ENCODE data around the gene LONP1.

Gene LONP1

GRCh38 chr19:5642204-5642603 lies 77.7 kb downstream of the LONP1 start:
- no peak overlapping the region for H3K27ac ChIP-seq (replicated peaks)
- DNase-seq (ENCODE audit: low read depth in 1 of 2, low spot score in 1 of 2) = no peak
- no peaks in the 10 kb centered on the region for H3K27me3 ChIP-seq (ENCODE audit: insufficient read depth, poor library complexity, severe bottlenecking)
- H3K4me3 ChIP-seq (replicated peaks; ENCODE audit: insufficient read depth, low read length) = no peak overlapping the region
- TF ChIP-seq REST (IDR thresholded peaks at IDR 0.05; ENCODE audit: insufficient replicate concordance, low read depth) = no peak
- TF ChIP-seq SPI1 (IDR thresholded peaks at IDR 0.05; ENCODE audit: borderline replicate concordance, low read depth) = no peak
- no peak for TF ChIP-seq CTCF (IDR thresholded peaks at IDR 0.05; ENCODE audit: insufficient read depth, low read length)
- no peak for TF ChIP-seq POLR2AphosphoS5 (IDR thresholded peaks at IDR 0.05; ENCODE audit: low read depth)
- TF ChIP-seq GABPA (IDR thresholded peaks at IDR 0.05; ENCODE audit: low read depth) = no peak
